ENCODE measurements around the gene CYRIA. TPM values are rescaled to one million over a fixed set of nuclear protein-coding genes. Genes with fewer than 3 reads are reported as not detected.

The CYRIA gene
- total RNA-seq, 1 donor from 2014 or later = 1.0 TPM

- no peak overlapping the region for H3K27ac Mint-ChIP-seq
Observed at GRCh38 chr2:16629044-16629443, 36.6 kb downstream of the CYRIA start.

GRCh38 chr2:16628314-16628713 lies 37.3 kb downstream of the CYRIA start:
- no peaks in the 10 kb centered on the region for H3K36me3 ChIP-seq
- Mint-ChIP-seq H3K27ac (no peak overlapping the region), H3K9me3 (no peaks in the 10 kb centered on the region), H3K4me3 (no peak overlapping the region), H3K27me3 (ENCODE audit: insufficient read depth, low read depth) (peaks cover under 1% of the 10 kb centered on the region), H3K4me1 (peaks cover 54% of the 10 kb centered on the region), H3K36me3 (no peaks in the 10 kb centered on the region)
- H3K4me1 ChIP-seq = peaks cover 26% of the 10 kb centered on the region
- H3K79me2 ChIP-seq (ENCODE audit: low read depth) = no peaks in the 10 kb centered on the region
- TF ChIP-seq, protein P1, sequence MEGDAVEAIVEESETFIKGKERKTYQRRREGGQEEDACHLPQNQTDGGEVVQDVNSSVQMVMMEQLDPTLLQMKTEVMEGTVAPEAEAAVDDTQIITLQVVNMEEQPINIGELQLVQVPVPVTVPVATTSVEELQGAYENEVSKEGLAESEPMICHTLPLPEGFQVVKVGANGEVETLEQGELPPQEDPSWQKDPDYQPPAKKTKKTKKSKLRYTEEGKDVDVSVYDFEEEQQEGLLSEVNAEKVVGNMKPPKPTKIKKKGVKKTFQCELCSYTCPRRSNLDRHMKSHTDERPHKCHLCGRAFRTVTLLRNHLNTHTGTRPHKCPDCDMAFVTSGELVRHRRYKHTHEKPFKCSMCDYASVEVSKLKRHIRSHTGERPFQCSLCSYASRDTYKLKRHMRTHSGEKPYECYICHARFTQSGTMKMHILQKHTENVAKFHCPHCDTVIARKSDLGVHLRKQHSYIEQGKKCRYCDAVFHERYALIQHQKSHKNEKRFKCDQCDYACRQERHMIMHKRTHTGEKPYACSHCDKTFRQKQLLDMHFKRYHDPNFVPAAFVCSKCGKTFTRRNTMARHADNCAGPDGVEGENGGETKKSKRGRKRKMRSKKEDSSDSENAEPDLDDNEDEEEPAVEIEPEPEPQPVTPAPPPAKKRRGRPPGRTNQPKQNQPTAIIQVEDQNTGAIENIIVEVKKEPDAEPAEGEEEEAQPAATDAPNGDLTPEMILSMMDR (IDR thresholded peaks at IDR 0.05) = no peak
- TF ChIP-seq EZH2phosphoT487 (IDR thresholded peaks at IDR 0.05) = no peak
- TF ChIP-seq EZH2 (IDR thresholded peaks at IDR 0.05) = no peak
- H3K9me3 ChIP-seq (ENCODE audit: low read depth) = no peaks in the 10 kb centered on the region
- H4K20me1 ChIP-seq (ENCODE audit: low read depth) = no peaks in the 10 kb centered on the region
- H3K9ac ChIP-seq = no peak overlapping the region
- H3K27me3 ChIP-seq = no peaks in the 10 kb centered on the region
- H3K4me2 ChIP-seq = no peak overlapping the region
- H3F3A ChIP-seq (ENCODE audit: low read depth) = no peaks in the 10 kb centered on the region
- H2AFZ ChIP-seq (replicated peaks) = no peak overlapping the region
- no peak overlapping the region for H3K4me3 ChIP-seq
- no peak for DNase-seq (ENCODE audit: low spot score)
- H3K27ac ChIP-seq = no peak overlapping the region

More at GRCh38 chr2:16629044-16629443, 36.6 kb downstream of the CYRIA start:
- H3K36me3 ChIP-seq = no peaks in the 10 kb centered on the region
- no peaks in the 10 kb centered on the region for H4K20me1 ChIP-seq (ENCODE audit: low read depth)
- peaks cover 2% of the 10 kb centered on the region for H3K27me3 Mint-ChIP-seq (ENCODE audit: insufficient read depth, low read depth)
- no peaks in the 10 kb centered on the region for H3K9me3 Mint-ChIP-seq
- H3K9ac ChIP-seq = no peak overlapping the region
- no peak overlapping the region for H2AFZ ChIP-seq (replicated peaks)
- DNase-seq (ENCODE audit: low spot score) = no peak
- no peak overlapping the region for H3K4me2 ChIP-seq
- H3K27me3 ChIP-seq = no peaks in the 10 kb centered on the region
- TF ChIP-seq, protein P1 (IDR thresholded peaks at IDR 0.05) = no peak
- no peak for TF ChIP-seq EZH2 (IDR thresholded peaks at IDR 0.05)
- TF ChIP-seq EZH2phosphoT487 (IDR thresholded peaks at IDR 0.05) = no peak
- H3F3A ChIP-seq (ENCODE audit: low read depth) = no peaks in the 10 kb centered on the region
- no peaks in the 10 kb centered on the region for H3K79me2 ChIP-seq (ENCODE audit: low read depth)
- H3K4me3 Mint-ChIP-seq = no peak overlapping the region
- H3K36me3 Mint-ChIP-seq = no peaks in the 10 kb centered on the region
- no peak overlapping the region for H3K4me3 ChIP-seq
- peaks cover 55% of the 10 kb centered on the region for H3K4me1 Mint-ChIP-seq
- H3K27ac ChIP-seq = no peak overlapping the region
- peaks cover 26% of the 10 kb centered on the region for H3K4me1 ChIP-seq
- no peaks in the 10 kb centered on the region for H3K9me3 ChIP-seq (ENCODE audit: low read depth)

DNA sequence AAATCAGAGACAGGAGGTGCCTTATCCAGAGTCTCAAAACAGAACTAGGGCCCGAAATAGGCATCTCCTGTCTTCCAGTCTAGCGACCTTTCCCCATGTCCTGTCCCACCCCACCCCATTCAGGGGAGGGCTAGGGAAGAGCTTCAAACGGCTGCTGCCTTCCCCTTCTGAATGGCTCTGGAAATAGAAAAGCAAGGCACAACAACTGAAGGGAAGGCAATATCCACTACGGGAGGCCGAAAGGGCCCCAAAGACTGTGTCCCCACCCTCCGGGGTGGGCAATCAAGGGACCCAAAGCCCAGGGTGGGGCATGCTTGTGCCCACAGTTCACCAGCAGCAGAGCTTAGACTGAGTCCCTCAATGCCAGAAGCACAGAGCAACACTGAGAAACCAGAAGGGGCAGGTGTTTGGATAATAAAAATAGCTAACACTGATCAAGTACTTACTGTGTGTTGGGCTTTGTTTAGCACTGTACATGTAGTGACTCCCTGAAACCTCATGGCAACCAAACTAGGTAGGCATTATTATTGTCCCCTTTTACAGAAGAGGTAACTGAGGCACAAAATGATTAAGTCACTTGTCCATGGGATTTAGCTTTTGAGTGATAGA lies 38.5 kb downstream of the CYRIA start:
- H3K79me2 ChIP-seq (ENCODE audit: low read depth) = no peaks in the 10 kb centered on the region
- H2AFZ ChIP-seq (replicated peaks) = no peak overlapping the region
- Mint-ChIP-seq H3K4me1 (peaks cover 43% of the 10 kb centered on the region), H3K9me3 (no peaks in the 10 kb centered on the region), H3K4me3 (no peak overlapping the region), H3K27me3 (ENCODE audit: insufficient read depth, low read depth) (peaks cover 3% of the 10 kb centered on the region), H3K27ac (no peak overlapping the region), H3K36me3 (peaks cover 2% of the 10 kb centered on the region)
- DNase-seq (ENCODE audit: low spot score) = no peak
- peaks cover 15% of the 10 kb centered on the region for H3K4me1 ChIP-seq
- no peak overlapping the region for H3K4me3 ChIP-seq
- TF ChIP-seq, protein P1 (IDR thresholded peaks at IDR 0.05) = no peak
- TF ChIP-seq EZH2 (IDR thresholded peaks at IDR 0.05) (no peak), EZH2phosphoT487 (IDR thresholded peaks at IDR 0.05) (no peak)
- no peaks in the 10 kb centered on the region for H3K36me3 ChIP-seq
- H3K27ac ChIP-seq = no peak overlapping the region
- H3K27me3 ChIP-seq = no peaks in the 10 kb centered on the region
- no peaks in the 10 kb centered on the region for H3F3A ChIP-seq (ENCODE audit: low read depth)
- H3K4me2 ChIP-seq = no peak overlapping the region
- H3K9me3 ChIP-seq (ENCODE audit: low read depth) = no peaks in the 10 kb centered on the region
- H3K9ac ChIP-seq = no peak overlapping the region
- no peaks in the 10 kb centered on the region for H4K20me1 ChIP-seq (ENCODE audit: low read depth)

All from neural progenitor cell (in vitro differentiated cells).